Panc1 (cell line): ENCODE results near the gene PLCB1.

Source experiments
- POLR2AphosphoS5 ChIP-seq: IDR thresholded peaks from 2 replicates; pipeline ENCODE4 v1.6.1; 2012; ENCODE audit warnings: mild to moderate bottlenecking, low read depth, low read length, moderate library complexity
- REST ChIP-seq, 2 experiments: IDR thresholded peaks; 2 replicates each; pipeline ENCODE4 v1.6.1; 2011 to 2012; ENCODE audit warnings: low read depth in 2 of 2, control low read depth in 1 of 2, low read length in 1 of 2, mild to moderate bottlenecking in 1 of 2, moderate library complexity in 1 of 2; ENCODE audit not compliant: insufficient read depth in 1 of 2
- SIN3A ChIP-seq: IDR thresholded peaks from 2 replicates; pipeline ENCODE4 v1.6.1; 2012; ENCODE audit warnings: low read depth, mild to moderate bottlenecking, low read length, moderate library complexity, borderline replicate concordance; ENCODE audit not compliant: insufficient read depth
- TCF7L2 ChIP-seq: IDR thresholded peaks from 2 replicates; pipeline ENCODE4 v1.6.1; 2011; ENCODE audit warnings: mild to moderate bottlenecking, low read depth, low read length, inconsistent platforms
- TF ChIP-seq, protein P1 (sequence below): fragments of 450-650 bp; IDR thresholded peaks from 2 replicates; pipeline ENCODE4 v1.5.1; 2017; ENCODE audit warnings: mild to moderate bottlenecking

DNA sequence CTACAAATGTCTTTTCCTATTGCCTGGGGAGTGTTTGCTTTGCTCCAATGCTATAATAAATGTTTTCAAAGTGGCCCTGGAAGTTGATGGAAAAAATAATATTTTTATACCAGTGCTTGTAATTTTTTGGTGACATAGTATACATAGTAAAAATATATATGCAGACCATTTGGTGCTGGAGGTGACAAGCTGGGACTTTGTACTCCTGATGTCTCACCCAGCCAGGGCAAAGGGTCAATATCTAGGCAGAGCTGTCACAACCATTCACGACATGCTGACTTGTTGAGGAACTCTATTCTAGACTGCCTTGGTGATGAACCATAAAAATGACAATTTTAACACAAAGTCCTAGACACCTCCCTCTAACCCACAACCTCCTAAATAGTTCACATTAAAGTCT is 203.0 kb downstream of the PLCB1 start:
- TF ChIP-seq, protein P1, sequence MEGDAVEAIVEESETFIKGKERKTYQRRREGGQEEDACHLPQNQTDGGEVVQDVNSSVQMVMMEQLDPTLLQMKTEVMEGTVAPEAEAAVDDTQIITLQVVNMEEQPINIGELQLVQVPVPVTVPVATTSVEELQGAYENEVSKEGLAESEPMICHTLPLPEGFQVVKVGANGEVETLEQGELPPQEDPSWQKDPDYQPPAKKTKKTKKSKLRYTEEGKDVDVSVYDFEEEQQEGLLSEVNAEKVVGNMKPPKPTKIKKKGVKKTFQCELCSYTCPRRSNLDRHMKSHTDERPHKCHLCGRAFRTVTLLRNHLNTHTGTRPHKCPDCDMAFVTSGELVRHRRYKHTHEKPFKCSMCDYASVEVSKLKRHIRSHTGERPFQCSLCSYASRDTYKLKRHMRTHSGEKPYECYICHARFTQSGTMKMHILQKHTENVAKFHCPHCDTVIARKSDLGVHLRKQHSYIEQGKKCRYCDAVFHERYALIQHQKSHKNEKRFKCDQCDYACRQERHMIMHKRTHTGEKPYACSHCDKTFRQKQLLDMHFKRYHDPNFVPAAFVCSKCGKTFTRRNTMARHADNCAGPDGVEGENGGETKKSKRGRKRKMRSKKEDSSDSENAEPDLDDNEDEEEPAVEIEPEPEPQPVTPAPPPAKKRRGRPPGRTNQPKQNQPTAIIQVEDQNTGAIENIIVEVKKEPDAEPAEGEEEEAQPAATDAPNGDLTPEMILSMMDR: no peak
- TF ChIP-seq POLR2AphosphoS5: no peak
- TF ChIP-seq SIN3A: no peak
- no peak for TF ChIP-seq REST (IDR thresholded peaks at IDR 0.05; ENCODE audit: insufficient read depth in 1 of 2, low read depth in 2 of 2, low read length in 1 of 2)
- TF ChIP-seq TCF7L2: no peak
